ENCODE data around the gene SC5D.

The SC5D gene

DNA sequence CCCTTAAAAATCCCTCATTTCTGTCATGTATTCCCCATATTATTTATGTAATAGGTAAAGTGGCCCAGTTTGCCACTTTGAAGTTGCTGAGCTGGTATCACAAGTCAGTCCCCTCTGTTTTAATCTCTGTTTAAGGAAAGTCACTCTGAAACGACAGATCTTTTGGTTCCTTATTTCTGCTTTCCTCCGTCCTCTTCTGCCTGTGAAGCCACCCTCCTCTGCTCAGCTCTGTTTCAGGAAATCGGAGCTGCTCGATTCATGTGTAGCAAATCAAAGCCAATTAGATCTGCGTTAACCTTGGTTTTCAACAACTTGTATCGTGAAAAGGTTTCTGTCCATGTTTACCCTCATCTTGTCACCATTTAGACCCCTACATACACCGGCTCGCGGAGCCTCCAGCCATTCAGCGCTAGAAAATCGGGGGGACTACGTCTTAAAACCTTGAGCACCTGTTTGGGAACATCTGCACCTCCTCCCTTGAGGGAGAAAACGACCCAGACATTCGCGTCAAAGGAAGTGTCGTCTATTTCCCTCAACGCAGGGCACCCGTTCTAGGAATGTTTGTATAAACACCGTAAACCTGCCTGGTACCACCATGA lies 576 bp upstream of the SC5D start:
- H2BK120ac ChIP-seq (ENCODE audit: insufficient read depth, low read length, poor library complexity), result peak overlapping the region; percentile 70
- H3K79me1 ChIP-seq (ENCODE audit: low read length), result peaks cover 13% of the 10 kb centered on the region
- H2AFZ ChIP-seq (ENCODE audit: insufficient read depth, low read length, poor library complexity), result peak overlapping the region; percentile 30
- no peak overlapping the region for H3K23ac ChIP-seq (ENCODE audit: low read length)
- peaks cover 14% of the 10 kb centered on the region for H3K79me2 ChIP-seq (ENCODE audit: control insufficient read depth, insufficient read depth, low read length, poor library complexity)
- H3K18ac ChIP-seq (ENCODE audit: low read length), result peak overlapping the region; percentile 5
- H3K9me3 ChIP-seq (ENCODE audit: insufficient read depth, low read depth, low read length), result no peaks in the 10 kb centered on the region
- H3K4ac ChIP-seq (ENCODE audit: low read depth, low read length), result no peak overlapping the region
- H3K4me2 ChIP-seq (ENCODE audit: low read length), result peak overlapping the region; percentile 68
- H4K91ac ChIP-seq (ENCODE audit: low read depth, low read length), result peak overlapping the region; percentile 53
- peak overlapping the region; percentile 31 for H4K8ac ChIP-seq (ENCODE audit: low read depth, low read length)
- H3K27me3 ChIP-seq (ENCODE audit: insufficient read depth, low read length), result no peaks in the 10 kb centered on the region
- H3K36me3 ChIP-seq (ENCODE audit: control insufficient read depth in 1 of 2, insufficient read depth in 2 of 2, low read length in 2 of 2), result peaks cover 0 to 3% of the 10 kb centered on the region in 2 experiments
- peak overlapping the region; percentile 87 for H3K14ac ChIP-seq (ENCODE audit: low read length)
- peak overlapping the region; percentile 95 for H3K4me3 ChIP-seq (ENCODE audit: low read depth, low read length)
- peak overlapping the region; percentile 18 for H2BK5ac ChIP-seq (ENCODE audit: low read depth, low read length, poor library complexity)
- H3K27ac ChIP-seq (ENCODE audit: low read depth, low read length), result peak overlapping the region; percentile 3
- peak overlapping the region; percentile 18 for H2AK5ac ChIP-seq (ENCODE audit: low read length)
- peak overlapping the region; percentile 35 for H4K12ac ChIP-seq (ENCODE audit: low read depth, low read length)
- peak overlapping the region; percentile 48 for H2BK12ac ChIP-seq (ENCODE audit: low read length)
- H3K4me1 ChIP-seq (ENCODE audit: control insufficient read depth in 1 of 2, insufficient read depth in 2 of 2, low read length in 2 of 2), result peaks cover 0 to 10% of the 10 kb centered on the region in 2 experiments
- H3K9ac ChIP-seq (ENCODE audit: low read length), result no peak overlapping the region
- DNase-seq, result peak in 1 of 2 donors; percentile 10
- WGBS (ENCODE audit: extremely low coverage, insufficient coverage, insufficient read length), result no CpG with 5 or more reads among the region's 19 CpGs

GRCh38 chr11:121293288-121293594 lies 670 bp downstream of the SC5D start:
- Histone ChIP-seq H4K8ac (ENCODE audit: low read depth, low read length) (peak overlapping the region; percentile 87), H4K91ac (ENCODE audit: low read depth, low read length) (no peak overlapping the region)

GRCh38 chr11:121295246-121296029 lies 2.9 kb downstream of the SC5D start:
- H2AFZ ChIP-seq (ENCODE audit: insufficient read depth, low read length, poor library complexity), result no peak overlapping the region
- no peak overlapping the region for H3K4me3 ChIP-seq (ENCODE audit: low read depth, low read length)
- H4K91ac ChIP-seq (ENCODE audit: low read depth, low read length), result no peak overlapping the region
- H3K18ac ChIP-seq (ENCODE audit: low read length), result no peak overlapping the region
- H4K8ac ChIP-seq (ENCODE audit: low read depth, low read length), result no peak overlapping the region
- no peak overlapping the region for H2BK12ac ChIP-seq (ENCODE audit: low read length)
- H3K79me1 ChIP-seq (ENCODE audit: low read length), result peaks cover 13% of the 10 kb centered on the region
- no peak overlapping the region for H3K14ac ChIP-seq (ENCODE audit: low read length)
- no peak overlapping the region for H3K23ac ChIP-seq (ENCODE audit: low read length)
- H3K9me3 ChIP-seq (ENCODE audit: insufficient read depth, low read depth, low read length), result no peaks in the 10 kb centered on the region
- H3K4me2 ChIP-seq (ENCODE audit: low read length), result peak overlapping the region; percentile 38
- H3K27me3 ChIP-seq (ENCODE audit: insufficient read depth, low read length), result no peaks in the 10 kb centered on the region
- no CpG with 5 or more reads among the region's 8 CpGs for WGBS (ENCODE audit: extremely low coverage, insufficient coverage, insufficient read length)
- H3K79me2 ChIP-seq (ENCODE audit: control insufficient read depth, insufficient read depth, low read length, poor library complexity), result peaks cover 15% of the 10 kb centered on the region
- H2BK120ac ChIP-seq (ENCODE audit: insufficient read depth, low read length, poor library complexity), result no peak overlapping the region
- DNase-seq, result no peak
- H3K27ac ChIP-seq (ENCODE audit: low read depth, low read length), result no peak overlapping the region
- H4K12ac ChIP-seq (ENCODE audit: low read depth, low read length), result no peak overlapping the region
- no peak overlapping the region for H2BK5ac ChIP-seq (ENCODE audit: low read depth, low read length, poor library complexity)
- H3K4ac ChIP-seq (ENCODE audit: low read depth, low read length), result peak overlapping the region; percentile 85
- peaks cover 3% of the 10 kb centered on the region in 2 experiments for H3K36me3 ChIP-seq (ENCODE audit: control insufficient read depth in 1 of 2, insufficient read depth in 2 of 2, low read length in 2 of 2)
- H3K4me1 ChIP-seq (ENCODE audit: control insufficient read depth in 1 of 2, insufficient read depth in 2 of 2, low read length in 2 of 2), result peaks cover under 1 to 20% of the 10 kb centered on the region in 2 experiments
- no peak overlapping the region for H2AK5ac ChIP-seq (ENCODE audit: low read length)
- H3K9ac ChIP-seq (ENCODE audit: low read length), result no peak overlapping the region

More at GRCh38 chr11:121293288-121293594, 670 bp downstream of the SC5D start:
- Histone ChIP-seq H3K9me3 (ENCODE audit: insufficient read depth, low read depth, low read length) (no peaks in the 10 kb centered on the region), H3K18ac (ENCODE audit: low read length) (peak overlapping the region; percentile 98), H3K4ac (ENCODE audit: low read depth, low read length) (peak overlapping the region; percentile 30), H3K4me3 (ENCODE audit: low read depth, low read length) (peak overlapping the region; percentile 95), H3K79me1 (ENCODE audit: low read length) (peaks cover 13% of the 10 kb centered on the region), H3K27me3 (ENCODE audit: insufficient read depth, low read length) (no peaks in the 10 kb centered on the region), H2BK120ac (ENCODE audit: insufficient read depth, low read length, poor library complexity) (no peak overlapping the region), H3K14ac (ENCODE audit: low read length) (peak overlapping the region; percentile 95), H3K27ac (ENCODE audit: low read depth, low read length) (peak overlapping the region; percentile 93), H2BK5ac (ENCODE audit: low read depth, low read length, poor library complexity) (peak overlapping the region; percentile 75), H3K79me2 (ENCODE audit: control insufficient read depth, insufficient read depth, low read length, poor library complexity) (peaks cover 14% of the 10 kb centered on the region), H3K23ac (ENCODE audit: low read length) (no peak overlapping the region), H3K36me3 (ENCODE audit: control insufficient read depth in 1 of 2, insufficient read depth in 2 of 2, low read length in 2 of 2) (peaks cover 3% of the 10 kb centered on the region in 2 experiments), H3K4me2 (ENCODE audit: low read length) (peak overlapping the region; percentile 66), H3K4me1 (ENCODE audit: control insufficient read depth in 1 of 2, insufficient read depth in 2 of 2, low read length in 2 of 2) (peaks cover 0 to 10% of the 10 kb centered on the region in 2 experiments), H4K12ac (ENCODE audit: low read depth, low read length) (peak overlapping the region; percentile 81), H2AK5ac (ENCODE audit: low read length) (peak overlapping the region; percentile 92), H3K9ac (ENCODE audit: low read length) (peak overlapping the region; percentile 85), H2BK12ac (ENCODE audit: low read length) (peak overlapping the region; percentile 20), H2AFZ (ENCODE audit: insufficient read depth, low read length, poor library complexity) (peak overlapping the region; percentile 7)
- no peak for DNase-seq
- no CpG with 5 or more reads among the region's 5 CpGs for WGBS (ENCODE audit: extremely low coverage, insufficient coverage, insufficient read length)

DNA sequence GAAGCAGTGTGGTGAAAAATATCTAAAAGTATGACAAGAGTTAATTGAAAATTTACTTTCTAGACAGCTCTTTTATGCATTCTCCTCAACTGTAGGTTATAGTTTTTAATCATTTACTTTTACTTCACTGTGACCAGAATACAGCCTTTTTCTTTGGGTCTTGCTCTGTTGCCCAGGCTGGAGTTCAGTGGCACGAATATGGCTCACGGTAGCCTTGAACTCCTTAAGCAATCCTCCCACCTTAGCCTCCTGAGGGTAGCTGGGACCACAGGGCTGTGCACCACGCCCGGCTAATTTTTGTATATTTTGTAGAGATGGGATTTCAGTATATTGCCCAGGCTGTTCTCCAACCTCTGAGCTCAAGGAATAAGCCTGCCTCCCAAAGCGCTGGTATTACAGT lies 5.3 kb downstream of the SC5D start:
- Histone ChIP-seq H3K4ac (ENCODE audit: low read depth, low read length) (peak overlapping the region; percentile 95), H2AFZ (ENCODE audit: insufficient read depth, low read length, poor library complexity) (no peak overlapping the region), H3K23ac (ENCODE audit: low read length) (no peak overlapping the region), H3K14ac (ENCODE audit: low read length) (no peak overlapping the region), H3K27me3 (ENCODE audit: insufficient read depth, low read length) (no peaks in the 10 kb centered on the region), H3K9ac (ENCODE audit: low read length) (no peak overlapping the region), H3K36me3 (ENCODE audit: control insufficient read depth in 1 of 2, insufficient read depth in 2 of 2, low read length in 2 of 2) (peaks cover 3 to 5% of the 10 kb centered on the region in 2 experiments), H4K91ac (ENCODE audit: low read depth, low read length) (no peak overlapping the region), H2BK120ac (ENCODE audit: insufficient read depth, low read length, poor library complexity) (no peak overlapping the region), H4K8ac (ENCODE audit: low read depth, low read length) (peak overlapping the region; percentile 60), H2AK5ac (ENCODE audit: low read length) (no peak overlapping the region), H2BK12ac (ENCODE audit: low read length) (no peak overlapping the region), H3K4me3 (ENCODE audit: low read depth, low read length) (no peak overlapping the region), H4K12ac (ENCODE audit: low read depth, low read length) (no peak overlapping the region), H3K79me2 (ENCODE audit: control insufficient read depth, insufficient read depth, low read length, poor library complexity) (peaks cover 11% of the 10 kb centered on the region), H3K79me1 (ENCODE audit: low read length) (peaks cover 4% of the 10 kb centered on the region), H3K27ac (ENCODE audit: low read depth, low read length) (peak overlapping the region; percentile 6), H3K4me2 (ENCODE audit: low read length) (no peak overlapping the region), H3K18ac (ENCODE audit: low read length) (no peak overlapping the region), H3K9me3 (ENCODE audit: insufficient read depth, low read depth, low read length) (no peaks in the 10 kb centered on the region), H3K4me1 (ENCODE audit: control insufficient read depth in 1 of 2, insufficient read depth in 2 of 2, low read length in 2 of 2) (peaks cover 2 to 21% of the 10 kb centered on the region in 2 experiments), H2BK5ac (ENCODE audit: low read depth, low read length, poor library complexity) (no peak overlapping the region)
- WGBS (ENCODE audit: extremely low coverage, insufficient coverage, insufficient read length), result no CpG with 5 or more reads among the region's 5 CpGs
- no peak for DNase-seq
